ENCODE data around the gene PSG1.
"Not testable (repeated sequence)": the region's sequence is repeated elsewhere in the genome, so short reads cannot be mapped to it uniquely, and the experiment has no call there.

DNA sequence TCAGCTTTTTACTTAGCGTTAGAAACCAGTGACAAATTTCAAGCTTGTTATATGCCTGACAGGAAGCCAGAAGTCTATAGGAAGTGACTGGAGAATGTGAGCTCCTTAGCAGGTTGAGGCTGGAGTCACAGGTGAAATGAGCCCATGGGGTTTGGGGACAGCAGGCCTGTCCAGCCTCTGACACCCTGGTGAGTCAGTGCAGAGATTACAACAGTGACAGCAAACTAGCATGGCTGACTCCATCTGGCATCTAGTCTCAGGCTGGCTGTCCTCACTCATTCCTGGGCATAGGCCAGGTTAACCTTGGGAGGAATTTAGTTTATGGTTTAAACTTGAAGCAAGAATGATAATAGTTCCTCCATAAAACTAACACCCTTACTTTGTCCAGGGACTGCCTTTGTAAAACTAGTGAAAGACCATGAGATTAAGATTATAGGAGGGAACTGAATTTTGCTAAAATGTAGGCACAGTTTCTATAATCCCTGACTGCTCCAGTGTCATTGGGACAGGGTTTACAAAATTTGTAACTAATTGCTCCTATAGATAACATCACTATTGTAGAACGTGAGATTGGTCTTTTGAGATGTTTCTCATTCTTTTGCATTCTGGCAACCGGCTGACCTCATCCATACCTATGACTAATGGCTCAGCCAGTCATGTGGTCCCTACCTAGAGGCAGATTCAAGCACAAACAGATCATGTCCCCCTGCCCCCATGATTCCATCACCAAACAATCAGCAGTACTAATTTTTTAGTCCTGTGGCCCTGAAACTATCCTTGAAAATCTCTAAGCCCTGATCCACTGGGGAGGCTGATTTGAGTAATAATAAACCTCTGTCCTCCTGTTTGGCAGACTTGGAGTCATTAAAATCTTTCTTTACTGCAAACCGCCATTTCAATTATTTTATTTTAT lies 4.4 kb downstream of the PSG1 start:
- TF ChIP-seq ELF1 (IDR thresholded peaks at IDR 0.05; ENCODE audit: borderline replicate concordance, low read depth); POLR2AphosphoS5 (IDR thresholded peaks at IDR 0.05; ENCODE audit: low read depth, low read length); YY1 (IDR thresholded peaks at IDR 0.05; ENCODE audit: extremely low read depth, insufficient replicate concordance, low read depth, low read length); RAD21 (IDR thresholded peaks at IDR 0.05; ENCODE audit: low read depth); MAX (IDR thresholded peaks at IDR 0.05); POLR2A (IDR thresholded peaks at IDR 0.05; ENCODE audit: borderline replicate concordance, extremely low read depth, insufficient read depth, insufficient read length); ATF3 (IDR thresholded peaks at IDR 0.05); EGR1 (IDR thresholded peaks at IDR 0.05; ENCODE audit: low read depth); ZFX (IDR thresholded peaks at IDR 0.05); ZNF274 (IDR thresholded peaks at IDR 0.05; ENCODE audit: low read depth, low read length); TCF7L2 (IDR thresholded peaks at IDR 0.05; ENCODE audit: borderline replicate concordance, extremely low read depth, insufficient read depth, insufficient read length); EZH2 (IDR thresholded peaks at IDR 0.05): not testable (repeated sequence)
- TF ChIP-seq, protein P1, sequence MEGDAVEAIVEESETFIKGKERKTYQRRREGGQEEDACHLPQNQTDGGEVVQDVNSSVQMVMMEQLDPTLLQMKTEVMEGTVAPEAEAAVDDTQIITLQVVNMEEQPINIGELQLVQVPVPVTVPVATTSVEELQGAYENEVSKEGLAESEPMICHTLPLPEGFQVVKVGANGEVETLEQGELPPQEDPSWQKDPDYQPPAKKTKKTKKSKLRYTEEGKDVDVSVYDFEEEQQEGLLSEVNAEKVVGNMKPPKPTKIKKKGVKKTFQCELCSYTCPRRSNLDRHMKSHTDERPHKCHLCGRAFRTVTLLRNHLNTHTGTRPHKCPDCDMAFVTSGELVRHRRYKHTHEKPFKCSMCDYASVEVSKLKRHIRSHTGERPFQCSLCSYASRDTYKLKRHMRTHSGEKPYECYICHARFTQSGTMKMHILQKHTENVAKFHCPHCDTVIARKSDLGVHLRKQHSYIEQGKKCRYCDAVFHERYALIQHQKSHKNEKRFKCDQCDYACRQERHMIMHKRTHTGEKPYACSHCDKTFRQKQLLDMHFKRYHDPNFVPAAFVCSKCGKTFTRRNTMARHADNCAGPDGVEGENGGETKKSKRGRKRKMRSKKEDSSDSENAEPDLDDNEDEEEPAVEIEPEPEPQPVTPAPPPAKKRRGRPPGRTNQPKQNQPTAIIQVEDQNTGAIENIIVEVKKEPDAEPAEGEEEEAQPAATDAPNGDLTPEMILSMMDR (IDR thresholded peaks at IDR 0.05 in 2 of 3, conservative IDR thresholded peaks at IDR 0.05 in 1 of 3; ENCODE audit: borderline replicate concordance in 1 of 3, insufficient read depth in 1 of 3, low read depth in 2 of 3, low read length in 2 of 3), result not testable (repeated sequence)

Data from HCT116 (cell line).